ENCODE data around the gene TGFBR3L. TPM values are rescaled to one million over a fixed set of nuclear protein-coding genes. Genes with fewer than 3 reads are reported as not detected.

Gene TGFBR3L
- total RNA-seq, 1 donor from 2014 or later, result 8.2 TPM

DNA sequence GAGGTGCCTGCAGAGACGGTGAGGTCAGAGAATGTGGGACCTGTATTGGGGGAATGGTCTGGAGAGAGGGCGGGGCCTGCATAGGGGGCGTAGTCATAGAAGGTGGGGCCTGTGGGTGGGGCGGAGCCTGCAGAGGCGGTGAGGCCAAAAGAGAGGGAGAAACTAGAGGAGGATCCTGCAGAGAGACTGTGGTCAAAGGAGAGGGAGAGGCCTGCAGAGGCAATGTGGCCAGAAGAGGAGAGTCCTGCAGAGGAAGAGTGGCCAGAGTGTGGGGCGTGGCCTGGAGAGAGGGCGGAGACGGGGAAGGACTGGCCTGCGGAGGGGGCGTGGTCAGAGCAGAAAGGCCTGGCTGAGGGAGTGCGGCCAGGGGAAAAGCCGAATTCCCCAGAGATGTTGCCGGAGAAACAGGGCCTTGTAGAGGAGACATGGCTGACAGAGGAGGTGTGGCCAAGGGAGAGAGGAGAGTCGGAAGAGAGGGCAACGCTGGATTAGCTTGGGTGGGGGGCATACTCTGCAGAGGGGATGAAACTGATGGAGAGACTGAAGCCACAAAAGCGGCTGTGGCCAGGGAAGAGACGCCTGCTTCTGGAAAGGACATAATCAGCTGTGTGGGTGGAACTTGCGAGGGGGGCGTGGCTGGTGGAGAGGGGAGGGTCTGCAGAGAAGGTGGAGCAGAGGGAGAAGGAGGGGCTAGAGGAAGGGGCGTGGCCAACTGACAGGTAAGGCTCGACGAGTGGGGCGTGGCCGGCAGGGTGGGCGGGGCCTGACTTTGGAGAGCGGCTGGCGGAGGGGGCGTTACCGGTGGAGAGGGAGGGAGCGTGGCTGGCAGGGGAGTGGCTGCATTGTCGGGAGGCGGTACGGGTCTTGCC lies 43.0 kb upstream of the TGFBR3L start:
- Histone ChIP-seq H3K27ac (replicated peaks) (peak overlapping the region; percentile 40), H3K27me3 (ENCODE audit: low read depth) (peaks cover 72% of the 10 kb centered on the region), H3K36me3 (no peaks in the 10 kb centered on the region), H3K9me3 (replicated peaks) (no peaks in the 10 kb centered on the region), H3K4me1 (peaks cover 50% of the 10 kb centered on the region), H3K4me3 (peak overlapping the region; percentile 49)
- intact Hi-C loops (cut with micrococcal nuclease), result no loop called here
- TF ChIP-seq, protein P1, sequence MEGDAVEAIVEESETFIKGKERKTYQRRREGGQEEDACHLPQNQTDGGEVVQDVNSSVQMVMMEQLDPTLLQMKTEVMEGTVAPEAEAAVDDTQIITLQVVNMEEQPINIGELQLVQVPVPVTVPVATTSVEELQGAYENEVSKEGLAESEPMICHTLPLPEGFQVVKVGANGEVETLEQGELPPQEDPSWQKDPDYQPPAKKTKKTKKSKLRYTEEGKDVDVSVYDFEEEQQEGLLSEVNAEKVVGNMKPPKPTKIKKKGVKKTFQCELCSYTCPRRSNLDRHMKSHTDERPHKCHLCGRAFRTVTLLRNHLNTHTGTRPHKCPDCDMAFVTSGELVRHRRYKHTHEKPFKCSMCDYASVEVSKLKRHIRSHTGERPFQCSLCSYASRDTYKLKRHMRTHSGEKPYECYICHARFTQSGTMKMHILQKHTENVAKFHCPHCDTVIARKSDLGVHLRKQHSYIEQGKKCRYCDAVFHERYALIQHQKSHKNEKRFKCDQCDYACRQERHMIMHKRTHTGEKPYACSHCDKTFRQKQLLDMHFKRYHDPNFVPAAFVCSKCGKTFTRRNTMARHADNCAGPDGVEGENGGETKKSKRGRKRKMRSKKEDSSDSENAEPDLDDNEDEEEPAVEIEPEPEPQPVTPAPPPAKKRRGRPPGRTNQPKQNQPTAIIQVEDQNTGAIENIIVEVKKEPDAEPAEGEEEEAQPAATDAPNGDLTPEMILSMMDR (IDR thresholded peaks at IDR 0.05; ENCODE audit: borderline replicate concordance), result no peak
- peak; percentile 84 for DNase-seq

DNA sequence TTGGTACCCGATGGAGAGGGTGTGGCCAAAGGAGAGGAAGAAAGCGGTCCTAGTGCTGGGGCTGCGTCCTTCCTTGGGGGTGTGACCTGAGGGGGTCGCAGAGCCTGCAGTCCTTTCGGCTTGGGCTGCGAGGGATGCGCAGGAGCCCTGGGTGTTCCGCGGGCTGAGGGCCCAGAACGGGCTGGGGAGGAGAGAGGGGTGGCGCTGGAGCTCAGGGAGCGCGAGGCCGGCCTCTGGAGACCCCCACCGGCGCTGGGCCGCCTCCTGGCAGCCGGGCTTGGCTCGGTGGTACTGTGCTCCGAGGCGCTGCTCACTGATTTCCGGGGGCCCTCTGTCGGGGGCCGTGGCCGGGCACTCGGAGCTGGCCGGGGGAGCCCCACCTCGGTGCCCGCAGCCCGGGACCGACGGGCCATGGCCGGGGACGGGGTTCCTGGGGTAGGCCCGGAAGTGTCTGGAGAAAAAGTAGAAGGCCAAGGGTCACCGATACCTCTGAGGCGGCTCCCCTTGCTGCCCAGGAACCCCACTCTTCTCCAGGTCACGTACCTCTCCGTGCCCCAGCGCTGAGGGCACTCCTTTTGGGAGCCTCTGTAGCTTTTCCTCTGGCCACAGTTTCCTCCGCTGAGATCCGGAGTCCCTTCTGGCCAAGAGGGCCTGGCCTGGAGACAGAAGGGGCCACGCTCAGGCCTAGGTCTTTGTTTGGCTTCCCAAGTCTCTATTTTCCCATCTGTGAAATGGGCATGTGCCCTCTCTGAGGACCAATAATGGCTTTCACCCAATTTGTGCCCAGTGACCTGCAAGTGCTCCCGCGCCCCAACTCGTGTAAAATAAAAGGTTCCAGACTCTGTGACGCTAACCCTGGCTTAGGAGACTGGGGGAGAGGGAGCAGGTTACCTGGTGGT lies 42.1 kb upstream of the TGFBR3L start:
- DNase-seq, result no peak
- Histone ChIP-seq H3K4me3 (peak overlapping the region; percentile 49), H3K4me1 (peaks cover 50% of the 10 kb centered on the region), H3K9me3 (replicated peaks) (no peaks in the 10 kb centered on the region), H3K36me3 (no peaks in the 10 kb centered on the region), H3K27me3 (ENCODE audit: low read depth) (peaks cover 68% of the 10 kb centered on the region), H3K27ac (replicated peaks) (no peak overlapping the region)
- intact Hi-C loops (cut with micrococcal nuclease), result no loop called here
- TF ChIP-seq, protein P1 (IDR thresholded peaks at IDR 0.05; ENCODE audit: borderline replicate concordance), result no peak

DNA sequence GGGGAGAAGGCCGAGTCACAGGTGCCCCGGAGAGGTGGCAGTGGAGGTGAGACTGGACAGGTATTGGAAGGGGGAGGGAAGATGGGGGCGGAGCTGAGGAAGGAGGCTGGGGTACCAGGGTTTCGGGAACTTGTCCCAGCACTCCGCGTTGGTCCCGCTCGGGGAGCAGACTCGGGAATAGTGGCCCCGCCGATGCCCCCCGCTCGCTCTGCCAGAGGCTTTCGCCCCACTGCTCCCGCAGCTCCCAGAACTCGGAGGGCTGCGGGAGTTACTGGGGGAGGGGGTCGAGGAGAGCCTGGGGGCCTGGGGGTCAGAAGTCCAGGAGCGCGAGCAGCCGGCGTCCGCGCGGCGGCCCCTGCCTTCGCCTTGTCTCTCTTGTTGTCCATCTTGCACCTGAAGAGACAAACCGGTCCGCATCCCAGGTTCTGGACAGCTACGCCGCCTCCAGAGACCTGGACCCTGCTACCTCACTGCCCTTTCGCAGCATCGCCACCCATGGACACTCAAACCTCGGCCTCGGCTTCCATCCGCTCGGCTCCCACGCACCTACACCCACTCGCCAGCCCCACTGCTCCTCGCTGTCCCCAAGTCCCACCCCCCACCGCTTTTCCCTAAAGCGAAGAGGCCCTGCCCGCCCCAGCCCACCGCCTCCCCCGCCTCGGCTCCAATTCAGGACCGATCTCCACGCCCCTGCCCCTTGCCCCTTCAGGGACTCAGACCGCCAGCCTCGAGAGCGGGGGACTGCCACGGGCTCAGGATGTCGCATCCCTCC lies 41.1 kb upstream of the TGFBR3L start:
- no peak for DNase-seq
- Histone ChIP-seq H3K27ac (replicated peaks) (no peak overlapping the region), H3K27me3 (ENCODE audit: low read depth) (peaks cover 59% of the 10 kb centered on the region), H3K9me3 (replicated peaks) (no peaks in the 10 kb centered on the region), H3K36me3 (no peaks in the 10 kb centered on the region), H3K4me1 (peaks cover 43% of the 10 kb centered on the region), H3K4me3 (peak overlapping the region; percentile 59)
- intact Hi-C loops (cut with micrococcal nuclease), result no loop called here
- TF ChIP-seq, protein P1 (IDR thresholded peaks at IDR 0.05; ENCODE audit: borderline replicate concordance), result no peak

DNA sequence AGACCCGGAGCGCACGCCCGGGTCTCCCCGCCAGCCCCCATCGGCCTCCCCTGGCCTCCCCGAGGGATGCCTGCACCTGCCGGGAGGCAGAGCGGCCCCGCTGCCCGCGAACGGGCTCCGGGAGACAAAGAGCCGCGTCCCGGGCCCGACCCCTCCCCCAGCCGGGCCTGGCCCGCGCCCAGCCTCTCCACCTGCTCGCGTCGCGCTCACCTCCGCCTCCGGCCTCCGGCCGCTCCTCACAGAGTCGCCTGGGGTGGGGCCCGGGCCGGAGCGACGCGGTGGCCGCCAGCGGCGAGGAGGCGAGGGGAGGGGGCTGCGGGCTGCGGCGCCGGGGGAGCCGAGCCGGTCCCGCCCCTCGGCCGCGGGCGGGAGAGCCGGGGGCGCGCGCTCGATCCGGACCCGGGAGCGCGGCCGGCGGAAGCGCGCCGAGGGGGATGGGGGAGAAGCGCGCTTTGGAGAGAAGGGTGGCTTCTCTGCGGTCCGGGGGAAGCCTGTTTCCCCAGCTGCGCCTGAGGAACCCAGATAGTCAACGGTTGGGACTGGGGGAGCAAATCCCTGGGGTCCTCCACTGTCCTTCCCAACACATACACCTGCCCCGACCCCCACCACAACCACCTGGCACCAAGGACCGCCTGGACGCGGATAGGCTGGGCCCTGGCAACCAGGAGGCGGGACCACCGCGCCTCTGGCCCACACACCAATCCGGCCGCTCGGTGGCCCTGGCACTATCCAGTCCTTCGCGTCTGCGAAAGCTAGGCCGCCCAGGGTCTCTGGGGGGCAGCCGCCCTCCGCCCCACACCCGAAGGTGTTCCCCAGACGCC lies 40.3 kb upstream of the TGFBR3L start, which contains the start of gene PRR36:
Gene PRR36 (minus strand): TSS at position 315 of the 821 bp plus-strand sequence. CDS start 701 bp downstream, outside the sequence.
- Histone ChIP-seq H3K36me3 (no peaks in the 10 kb centered on the region), H3K4me3 (peak within 1 kb of the TSS; percentile 59), H3K9me3 (replicated peaks) (no peaks in the 10 kb centered on the region), H3K27me3 (ENCODE audit: low read depth) (peaks cover 54% of the 10 kb centered on the region), H3K27ac (replicated peaks) (no peak within 1 kb of the TSS), H3K4me1 (peaks cover 36% of the 10 kb centered on the region)
- no peak for DNase-seq
- TF ChIP-seq, protein P1 (IDR thresholded peaks at IDR 0.05; ENCODE audit: borderline replicate concordance), result no peak
- intact Hi-C loops (cut with micrococcal nuclease), result no loop called here

Data from left ventricle myocardium inferior (tissue), 1 donor.